HuH-7.5 (cell line): ENCODE measurements around the gene PHF21A.

Source experiments
- DNase-seq: peaks from one replicate; pipeline ENCODE4 v3.0.0; 2011; ENCODE audit warnings: low spot score

Gene PHF21A

DNA sequence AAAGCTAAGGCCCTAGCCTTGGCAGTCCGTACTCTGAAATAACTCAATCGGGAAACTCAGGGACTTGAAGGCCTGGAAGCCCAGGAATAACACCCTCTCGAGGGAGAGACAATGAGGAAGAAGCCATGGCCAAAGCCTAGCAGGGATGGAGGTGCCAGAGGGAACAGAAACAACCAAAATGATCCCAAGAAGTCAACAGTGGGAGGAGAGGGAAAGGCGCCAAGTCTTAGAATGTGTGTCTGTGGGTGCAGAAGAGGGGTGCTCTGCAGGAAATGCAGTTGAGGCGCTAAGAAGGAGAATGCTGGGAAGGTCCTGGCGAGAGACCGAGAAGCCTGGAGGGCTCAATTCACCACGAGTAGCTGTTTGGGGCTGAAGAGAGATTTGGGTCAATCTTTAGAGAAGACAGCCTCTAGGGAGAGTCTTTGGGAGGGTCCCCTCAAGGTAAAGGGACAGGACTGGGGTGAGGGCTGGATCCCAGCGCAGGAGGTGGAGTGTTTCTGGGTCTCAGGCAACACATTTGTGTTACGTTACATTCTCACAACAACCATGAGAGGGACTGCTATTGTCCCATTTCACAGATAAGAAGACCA lies 236.6 kb downstream of the PHF21A start:
- no peak for DNase-seq
